ENCODE data around the gene RAB11FIP4.

The RAB11FIP4 gene

GRCh38 chr17:31461227-31461810, 69.8 kb downstream of the RAB11FIP4 start:
- DNase-seq, result no peak

GRCh38 chr17:31462261-31462660, 70.8 kb downstream of the RAB11FIP4 start:
- no peak for DNase-seq

GRCh38 chr17:31466096-31466760, 74.8 kb downstream of the RAB11FIP4 start:
- DNase-seq, result no peak

- no peak for DNase-seq
These were observed 76.2 kb downstream of the RAB11FIP4 start for GRCh38 chr17:31467502-31468256.

- no peak for DNase-seq
These were observed 78.5 kb downstream of the RAB11FIP4 start for GRCh38 chr17:31469959-31470358.

- DNase-seq, result no peak
These were observed 79.1 kb downstream of the RAB11FIP4 start for GRCh38 chr17:31470592-31470991.

- no peak for DNase-seq
These were observed 80.7 kb downstream of the RAB11FIP4 start for GRCh38 chr17:31472137-31472536.

- no peak for DNase-seq
These were observed 84.1 kb downstream of the RAB11FIP4 start for GRCh38 chr17:31475378-31476162.

GRCh38 chr17:31476525-31477416, 85.3 kb downstream of the RAB11FIP4 start:
- no peak for DNase-seq

GRCh38 chr17:31477417-31478055, 86.1 kb downstream of the RAB11FIP4 start:
- no peak for DNase-seq

GRCh38 chr17:31479062-31479408, 87.6 kb downstream of the RAB11FIP4 start:
- no peak for DNase-seq

GRCh38 chr17:31479524-31479923, 88.0 kb downstream of the RAB11FIP4 start:
- no peak for DNase-seq

- no peak for DNase-seq
These were observed 88.6 kb downstream of the RAB11FIP4 start for GRCh38 chr17:31480067-31480466.

- no peak for DNase-seq
These were observed 89.7 kb downstream of the RAB11FIP4 start for GRCh38 chr17:31480904-31481782.

GRCh38 chr17:31481783-31482081, 90.3 kb downstream of the RAB11FIP4 start:
- no peak for DNase-seq

GRCh38 chr17:31484821-31485220, 93.3 kb downstream of the RAB11FIP4 start:
- no peak for DNase-seq

GRCh38 chr17:31486351-31487062, 95.0 kb downstream of the RAB11FIP4 start:
- no peak for DNase-seq

- DNase-seq, result no peak
These were observed 95.7 kb downstream of the RAB11FIP4 start for GRCh38 chr17:31487063-31487647.

GRCh38 chr17:31487648-31488263, 96.3 kb downstream of the RAB11FIP4 start:
- DNase-seq, result no peak
